HEK293 (cell line): ENCODE measurements around the gene TTLL5.

Experiments used
- CTCF ChIA-PET: fragments of 350-600 bp; formaldehyde crosslinking; extraction: SDS; loops from one replicate; lab custom pipeline; 2021; ENCODE audit warnings: antibody characterized with exemption; lab: Yijun Ruan, JAX
- POLR2A ChIA-PET: fragments of 300-600 bp; formaldehyde crosslinking; extraction: SDS; loops from one replicate; lab custom pipeline; 2020; ENCODE audit warnings: antibody characterized with exemption, inconsistent platforms; lab: Yijun Ruan, JAX
- H3K27ac ChIP-seq: fragments of 200-500 bp; sonication (Bioruptor generic); 2 replicates; pipeline ENCODE4 v1.5.1; 2014; ENCODE audit warnings: low read depth, low read length, control low read depth, inconsistent platforms; ENCODE audit errors: extremely low read depth
- H3K36me3 ChIP-seq, 2 experiments: fragments of 200-500 bp in 1 of 2; sonication (Bioruptor generic) in 1 of 2; 1 replicate in 1 of 2; 2 replicates in 1 of 2; pipeline ENCODE4 v1.5.1; 2014 to 2017; ENCODE audit warnings: inconsistent platforms in 2 of 2, low read length in 2 of 2; ENCODE audit not compliant: control insufficient read depth in 2 of 2, insufficient read depth in 1 of 2
- H3K4me1 ChIP-seq: fragments of 200-500 bp; sonication (Bioruptor generic); 2 replicates; pipeline ENCODE4 v1.5.1; 2014; ENCODE audit warnings: mild to moderate bottlenecking, low read length, inconsistent platforms; ENCODE audit not compliant: control insufficient read depth, insufficient read depth
- H3K4me3 ChIP-seq: 2 replicates; pipeline ENCODE4 v1.5.1; 2011; ENCODE audit warnings: low read depth, mild to moderate bottlenecking, control low read depth, low read length, moderate library complexity
- H3K9me3 ChIP-seq: fragments of 200-500 bp; sonication (Bioruptor generic); 2 replicates; pipeline ENCODE4 v1.5.1; 2014; ENCODE audit warnings: low read depth, low read length, inconsistent platforms; ENCODE audit not compliant: control insufficient read depth, insufficient read depth
- ATF2 ChIP-seq: fragments of 450-650 bp; formaldehyde crosslinking; IDR thresholded peaks from 2 replicates; pipeline ENCODE4 v1.5.1; 2016; ENCODE audit warnings: missing biosample characterization, missing genetic modification characterization, low read depth
- BCL6B ChIP-seq: fragments of 450-650 bp; formaldehyde crosslinking; IDR thresholded peaks from 2 replicates; pipeline ENCODE4 v1.5.1; 2017; ENCODE audit warnings: missing biosample characterization, missing genetic modification characterization
- HOXD13 ChIP-seq: sonication (generic); formaldehyde crosslinking; IDR thresholded peaks from 2 replicates; pipeline ENCODE4 v1.8.0; 2022; ENCODE audit warnings: missing genetic modification reagents, borderline replicate concordance
- PRDM1 ChIP-seq: fragments of 450-650 bp; formaldehyde crosslinking; IDR thresholded peaks from 2 replicates; pipeline ENCODE4; 2016; ENCODE audit warnings: missing biosample characterization, missing genetic modification characterization
- YY1 ChIP-seq: fragments of 450-650 bp; formaldehyde crosslinking; IDR thresholded peaks from 2 replicates; pipeline ENCODE4 v1.5.1; 2018; ENCODE audit warnings: missing biosample characterization, missing genetic modification characterization
- ZFP37 ChIP-seq: fragments of 450-650 bp; formaldehyde crosslinking; IDR thresholded peaks from 2 replicates; pipeline ENCODE4 v1.5.1; 2016; ENCODE audit warnings: missing biosample characterization, missing genetic modification characterization
- ZNF132 ChIP-seq: fragments of 450-650 bp; formaldehyde crosslinking; IDR thresholded peaks from 2 replicates; pipeline ENCODE4 v1.5.1; 2017; ENCODE audit warnings: missing biosample characterization, missing genetic modification characterization, borderline replicate concordance
- ZNF138 ChIP-seq: fragments of 450-650 bp; formaldehyde crosslinking; IDR thresholded peaks from 2 replicates; pipeline ENCODE4 v1.5.1; 2016; ENCODE audit warnings: missing biosample characterization, missing genetic modification characterization, borderline replicate concordance
- ZNF169 ChIP-seq: fragments of 450-650 bp; formaldehyde crosslinking; IDR thresholded peaks from 2 replicates; pipeline ENCODE4 v1.5.1; 2016; ENCODE audit warnings: missing biosample characterization, missing genetic modification characterization
- ZNF302 ChIP-seq: fragments of 450-650 bp; formaldehyde crosslinking; IDR thresholded peaks from 2 replicates; pipeline ENCODE4 v1.5.1; 2016; ENCODE audit warnings: missing biosample characterization, missing genetic modification characterization, low read depth
- ZNF391 ChIP-seq: fragments of 450-650 bp; formaldehyde crosslinking; IDR thresholded peaks from 2 replicates; pipeline ENCODE4 v1.5.1; 2016; ENCODE audit warnings: low read depth, missing biosample characterization, missing genetic modification characterization, borderline replicate concordance
- ZNF394 ChIP-seq: fragments of 450-650 bp; formaldehyde crosslinking; IDR thresholded peaks from 2 replicates; pipeline ENCODE4 v1.5.1; 2016; ENCODE audit warnings: missing biosample characterization, missing genetic modification characterization, mild to moderate bottlenecking, moderate library complexity, borderline replicate concordance
- ZNF501 ChIP-seq: fragments of 450-650 bp; formaldehyde crosslinking; IDR thresholded peaks from 2 replicates; pipeline ENCODE4 v1.5.1; 2016; ENCODE audit warnings: missing biosample characterization, missing genetic modification characterization
- ZNF555 ChIP-seq: fragments of 450-650 bp; formaldehyde crosslinking; conservative IDR thresholded peaks from 2 replicates; pipeline ENCODE4 v1.5.1; 2017; ENCODE audit warnings: missing biosample characterization, mild to moderate bottlenecking, missing genetic modification characterization, inconsistent platforms
- ZNF600 ChIP-seq: fragments of 450-650 bp; formaldehyde crosslinking; IDR thresholded peaks from 2 replicates; pipeline ENCODE4 v1.5.1; 2016; ENCODE audit warnings: missing biosample characterization, missing genetic modification characterization
- ZNF624 ChIP-seq: fragments of 450-650 bp; formaldehyde crosslinking; IDR thresholded peaks from 2 replicates; pipeline ENCODE4 v1.5.1; 2017; ENCODE audit warnings: missing biosample characterization, missing genetic modification characterization
- ZNF843 ChIP-seq: fragments of 450-650 bp; formaldehyde crosslinking; IDR thresholded peaks from 2 replicates; pipeline ENCODE4 v1.5.1; 2016; ENCODE audit warnings: missing biosample characterization, missing genetic modification characterization
- ZSCAN23 ChIP-seq: fragments of 450-650 bp; formaldehyde crosslinking; IDR thresholded peaks from 2 replicates; pipeline ENCODE4 v1.5.1; 2016; ENCODE audit warnings: missing biosample characterization, missing genetic modification characterization
- TF ChIP-seq, protein P1 (sequence below): fragments of 450-650 bp; formaldehyde crosslinking; IDR thresholded peaks from 2 replicates; pipeline ENCODE4 v1.5.1; 2016; ENCODE audit warnings: missing biosample characterization, missing genetic modification characterization
- TF ChIP-seq, protein P2 (sequence below): fragments of 450-650 bp; formaldehyde crosslinking; IDR thresholded peaks from 2 replicates; pipeline ENCODE4 v1.5.1; 2016; ENCODE audit warnings: missing biosample characterization, missing genetic modification characterization

Gene TTLL5

GRCh38 chr14:75969126-75969525 is 308.1 kb downstream of the TTLL5 start (continued):
- TF ChIP-seq ZNF501 (no peak), ZNF169 (tag by site-specific recombination) (no peak)

DNA sequence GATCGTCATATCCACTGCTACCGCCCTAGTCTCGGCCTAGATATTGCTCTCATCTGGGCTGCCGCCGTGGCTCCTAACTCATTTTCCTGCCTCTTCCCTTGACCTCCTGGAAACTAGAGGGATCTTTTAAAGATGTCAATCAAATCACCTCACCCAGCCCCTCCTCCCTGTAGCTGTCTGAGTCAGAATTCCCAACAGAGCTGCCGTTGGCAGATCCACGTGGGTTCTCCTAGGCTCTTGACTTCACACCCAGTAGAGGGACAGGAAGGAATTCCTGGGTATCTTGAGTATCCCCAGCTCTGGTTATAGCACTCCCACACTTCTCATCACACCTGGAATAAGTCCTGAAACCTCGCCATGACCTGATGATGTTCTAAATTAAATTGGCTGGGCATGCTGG is 308.8 kb downstream of the TTLL5 start:
- Histone ChIP-seq H3K9me3 (no peaks in the 10 kb centered on the region), H3K4me3 (no peak overlapping the region), H3K27ac (no peak overlapping the region), H3K4me1 (no peaks in the 10 kb centered on the region), H3K36me3 (peaks cover 0 to 5% of the 10 kb centered on the region in 2 experiments; a peak in 2 of 3 replicates)
- TF ChIP-seq ZNF132 (no peak), ZNF624 (tag by site-specific recombination) (no peak), ZFP37 (no peak), PRDM1 (no peak), ZSCAN23 (tag by site-specific recombination) (no peak), ZNF843 (no peak), ZNF600 (tag by site-specific recombination) (no peak), BCL6B (tag by site-specific recombination) (no peak), ATF2 (tag by site-specific recombination) (no peak), ZNF391 (no peak), ZNF138 (no peak), HOXD13 (CRISPR knock-in tag) (no peak), ZNF302 (no peak), ZNF394 (tag by site-specific recombination) (no peak), ZNF555 (tag by site-specific recombination) (no peak)
- TF ChIP-seq, protein P1, sequence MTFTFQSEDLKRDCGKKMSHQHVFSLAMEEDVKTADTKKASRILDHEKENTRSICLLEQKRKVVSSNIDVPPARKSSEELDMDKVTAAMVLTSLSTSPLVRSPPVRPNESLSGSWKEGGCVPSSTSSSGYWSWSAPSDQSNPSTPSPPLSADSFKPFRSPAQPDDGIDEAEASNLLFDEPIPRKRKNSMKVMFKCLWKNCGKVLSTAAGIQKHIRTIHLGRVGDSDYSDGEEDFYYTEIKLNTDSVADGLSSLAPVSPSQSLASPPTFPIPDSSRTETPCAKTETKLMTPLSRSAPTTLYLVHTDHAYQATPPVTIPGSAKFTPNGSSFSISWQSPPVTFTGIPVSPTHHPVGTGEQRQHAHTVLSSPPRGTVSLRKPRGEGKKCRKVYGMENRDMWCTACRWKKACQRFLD (tag by site-specific recombination), result no peak
- TF ChIP-seq, protein P2, sequence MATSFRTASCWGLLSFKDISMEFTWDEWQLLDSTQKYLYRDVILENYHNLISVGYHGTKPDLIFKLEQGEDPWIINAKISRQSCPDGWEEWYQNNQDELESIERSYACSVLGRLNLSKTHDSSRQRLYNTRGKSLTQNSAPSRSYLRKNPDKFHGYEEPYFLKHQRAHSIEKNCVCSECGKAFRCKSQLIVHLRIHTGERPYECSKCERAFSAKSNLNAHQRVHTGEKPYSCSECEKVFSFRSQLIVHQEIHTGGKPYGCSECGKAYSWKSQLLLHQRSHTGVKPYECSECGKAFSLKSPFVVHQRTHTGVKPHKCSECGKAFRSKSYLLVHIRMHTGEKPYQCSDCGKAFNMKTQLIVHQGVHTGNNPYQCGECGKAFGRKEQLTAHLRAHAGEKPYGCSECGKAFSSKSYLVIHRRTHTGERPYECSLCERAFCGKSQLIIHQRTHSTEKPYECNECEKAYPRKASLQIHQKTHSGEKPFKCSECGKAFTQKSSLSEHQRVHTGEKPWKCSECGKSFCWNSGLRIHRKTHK (tag by site-specific recombination), result no peak
- ChIA-PET CTCF (interaction anchor here (1.3 to 2.1 kb wide), 2 partner anchors 12 to 64 kb away, joined by 6 to 13 read pairs; partner anchors contain the start of gene TGFB3), POLR2A (no interaction called here)

DNA sequence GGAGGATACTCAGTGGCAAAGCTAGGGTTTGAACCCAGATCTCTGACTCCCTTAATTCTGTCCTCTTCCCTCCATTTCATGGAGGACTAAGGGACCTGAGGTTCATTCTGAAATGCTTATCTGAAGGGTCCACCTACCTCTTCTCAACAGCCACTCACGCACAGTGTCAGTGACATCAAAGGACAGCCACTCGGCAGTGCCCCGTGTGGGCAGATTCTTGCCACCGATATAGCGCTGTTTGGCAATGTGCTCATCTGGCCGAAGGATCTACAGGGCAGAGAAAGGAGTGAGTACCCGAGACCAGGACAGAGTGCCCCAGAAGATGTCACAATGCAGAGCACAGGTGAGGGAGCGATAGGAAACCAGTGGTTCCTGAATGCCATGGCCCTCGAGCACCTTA is 309.9 kb downstream of the TTLL5 start:
- TF ChIP-seq, protein P1 (tag by site-specific recombination), result no peak
- no peak for TF ChIP-seq YY1 (tag by site-specific recombination)
- no peaks in the 10 kb centered on the region for H3K4me1 ChIP-seq
- ChIA-PET POLR2A (no interaction called here), CTCF (interaction anchor here (0.8 to 3.5 kb wide), 2 partner anchors 29 to 64 kb away, joined by 5 to 9 read pairs; no protein-coding TSS in a partner anchor)
- no peaks in the 10 kb centered on the region; a peak in 1 of 3 replicates for H3K36me3 ChIP-seq
- no peak overlapping the region for H3K4me3 ChIP-seq
- no peaks in the 10 kb centered on the region for H3K9me3 ChIP-seq
- no peak overlapping the region for H3K27ac ChIP-seq
